GM21529 (cell line): Measurements from ENCODE around the gene SHISA7.

Experiments used
- ATAC-seq: cut with Tn5 transposase; IDR thresholded peaks from one replicate; pipeline ENCODE4 v1.9.1; 2021; ENCODE audit not compliant: unreplicated experiment

Gene SHISA7

GRCh38 chr19:55443045-55443823, at the start of gene SHISA7:
Gene SHISA7 (minus strand): TSS chr19:55443300. CDS start chr19:55442863, 437 bp downstream.
- ATAC-seq: no peak

DNA sequence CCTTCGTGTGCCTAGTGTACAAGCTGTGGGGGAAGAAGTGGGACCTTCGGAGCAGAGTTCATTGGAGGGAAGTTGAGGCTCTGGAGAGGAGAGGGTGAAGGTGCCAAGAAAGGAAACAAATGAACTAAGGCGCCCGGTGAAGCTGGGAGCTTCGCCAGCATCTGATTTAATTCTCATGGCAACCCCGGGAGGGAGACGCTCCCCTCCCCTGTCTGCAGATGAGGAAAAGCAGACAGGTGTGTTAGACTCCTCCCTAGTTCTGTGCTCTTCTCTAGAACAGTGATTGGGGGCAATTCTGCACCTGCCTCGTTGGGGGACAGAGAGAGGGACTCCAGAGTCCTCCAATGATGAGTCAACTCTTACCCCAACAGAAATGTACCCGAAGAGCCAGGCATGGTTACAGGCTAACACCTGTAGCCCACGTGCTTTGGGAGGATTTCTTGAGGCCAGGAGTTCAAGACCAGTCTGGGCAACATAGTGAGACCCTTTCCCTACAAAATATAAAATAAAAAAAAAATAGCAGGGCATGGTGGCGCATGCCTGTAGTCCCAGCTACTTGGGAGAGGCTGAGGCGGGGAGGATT, 49.4 kb upstream of the SHISA7 start:
- no peak for ATAC-seq

- ATAC-seq: no peak
These were observed 48.7 kb upstream of the SHISA7 start for GRCh38 chr19:55491546-55492360.

- ATAC-seq: no peak
These were observed 47.7 kb upstream of the SHISA7 start for GRCh38 chr19:55490478-55491432.

DNA sequence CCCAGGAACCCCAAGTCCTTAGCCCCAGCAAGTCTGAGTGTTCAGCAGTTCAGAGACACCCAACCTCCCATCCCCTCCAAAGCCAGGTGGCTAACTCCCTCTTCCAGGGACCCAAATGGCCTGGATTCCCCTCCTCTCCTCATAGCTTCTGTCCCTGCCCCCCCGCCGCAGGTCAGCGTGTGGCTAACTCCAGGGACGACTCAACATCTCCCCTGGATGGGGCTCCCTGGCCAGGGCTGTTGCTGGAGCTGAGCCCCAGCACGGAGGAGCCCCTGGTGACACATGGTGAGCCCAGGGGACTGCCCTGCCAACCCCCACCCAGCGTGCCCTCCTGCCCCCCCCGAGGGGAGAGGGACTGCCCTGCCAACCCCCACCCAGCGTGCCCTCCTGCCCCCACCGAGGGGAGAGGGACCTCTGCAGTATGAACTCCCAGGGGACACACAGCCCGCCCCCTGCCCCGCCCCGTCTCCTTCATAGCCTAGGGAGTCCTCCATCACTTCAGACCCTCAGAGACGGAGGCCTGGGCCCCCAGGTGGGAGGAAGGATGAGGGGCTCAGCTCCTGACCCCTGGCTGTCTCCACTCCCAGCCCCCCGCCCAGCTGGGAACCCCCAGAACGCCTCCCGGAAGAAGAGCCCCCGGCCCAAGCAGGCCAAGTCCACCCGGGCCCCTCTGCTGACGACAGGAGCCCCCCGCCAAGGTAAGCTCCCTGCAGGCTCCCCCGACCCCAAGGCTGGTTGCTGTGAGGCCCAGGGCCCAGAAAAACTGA, 46.8 kb upstream of the SHISA7 start:
- no peak for ATAC-seq

- ATAC-seq: no peak
These were observed 46.0 kb upstream of the SHISA7 start for GRCh38 chr19:55488986-55489710.

- ATAC-seq: no peak
These were observed 45.0 kb upstream of the SHISA7 start, which contains the start of gene SSC5D for GRCh38 chr19:55487924-55488687. Gene SSC5D (plus strand): TSS chr19:55488436. CDS start chr19:55488590, 154 bp downstream.

DNA sequence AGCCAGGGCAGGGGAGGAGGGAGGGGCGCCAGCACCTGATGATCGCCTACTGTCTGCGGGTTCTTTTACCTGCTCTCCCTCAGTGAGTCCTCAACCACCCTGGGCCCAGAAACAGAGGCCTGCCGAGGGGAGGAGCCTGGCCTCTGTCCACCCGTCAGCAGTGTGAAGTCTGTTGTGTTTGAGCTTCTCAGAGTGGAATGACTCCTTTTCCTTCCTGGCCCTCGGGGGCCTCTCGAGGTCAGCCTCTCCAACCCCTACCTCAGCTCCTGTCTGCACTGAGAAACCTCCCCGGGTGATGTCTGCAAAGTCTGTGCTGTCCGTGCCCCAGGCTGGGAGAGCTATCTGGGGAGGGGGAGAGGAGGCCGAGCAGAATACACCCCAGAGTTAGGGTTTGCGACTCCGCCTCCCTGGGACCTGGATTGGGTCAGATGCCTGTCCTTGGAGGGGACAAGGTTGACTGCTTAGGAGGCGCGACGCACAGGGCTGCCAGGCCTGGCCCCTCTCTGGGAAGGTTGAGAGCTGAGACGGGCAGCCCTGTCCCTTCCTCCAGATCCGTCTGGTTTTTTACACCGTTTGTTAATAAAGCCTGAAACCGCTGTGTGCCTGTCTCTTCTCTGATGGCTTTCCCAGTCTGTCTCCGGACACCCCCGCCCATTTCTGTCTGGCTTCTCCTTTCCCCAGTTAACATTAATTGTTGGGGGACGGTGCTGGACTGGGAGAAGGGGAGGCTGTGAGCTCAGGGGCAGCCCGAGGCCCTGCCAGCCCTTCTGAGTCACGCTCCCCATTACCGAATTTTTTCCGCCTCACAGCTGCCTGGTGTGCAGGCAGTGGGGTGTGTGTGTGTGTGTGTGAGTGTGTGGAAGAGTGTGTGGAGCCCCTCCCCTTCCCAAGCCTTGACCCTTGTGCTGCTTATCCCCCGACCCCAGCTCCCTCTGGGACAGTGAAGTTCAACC, 44.1 kb upstream of the SHISA7 start:
- ATAC-seq: no peak

DNA sequence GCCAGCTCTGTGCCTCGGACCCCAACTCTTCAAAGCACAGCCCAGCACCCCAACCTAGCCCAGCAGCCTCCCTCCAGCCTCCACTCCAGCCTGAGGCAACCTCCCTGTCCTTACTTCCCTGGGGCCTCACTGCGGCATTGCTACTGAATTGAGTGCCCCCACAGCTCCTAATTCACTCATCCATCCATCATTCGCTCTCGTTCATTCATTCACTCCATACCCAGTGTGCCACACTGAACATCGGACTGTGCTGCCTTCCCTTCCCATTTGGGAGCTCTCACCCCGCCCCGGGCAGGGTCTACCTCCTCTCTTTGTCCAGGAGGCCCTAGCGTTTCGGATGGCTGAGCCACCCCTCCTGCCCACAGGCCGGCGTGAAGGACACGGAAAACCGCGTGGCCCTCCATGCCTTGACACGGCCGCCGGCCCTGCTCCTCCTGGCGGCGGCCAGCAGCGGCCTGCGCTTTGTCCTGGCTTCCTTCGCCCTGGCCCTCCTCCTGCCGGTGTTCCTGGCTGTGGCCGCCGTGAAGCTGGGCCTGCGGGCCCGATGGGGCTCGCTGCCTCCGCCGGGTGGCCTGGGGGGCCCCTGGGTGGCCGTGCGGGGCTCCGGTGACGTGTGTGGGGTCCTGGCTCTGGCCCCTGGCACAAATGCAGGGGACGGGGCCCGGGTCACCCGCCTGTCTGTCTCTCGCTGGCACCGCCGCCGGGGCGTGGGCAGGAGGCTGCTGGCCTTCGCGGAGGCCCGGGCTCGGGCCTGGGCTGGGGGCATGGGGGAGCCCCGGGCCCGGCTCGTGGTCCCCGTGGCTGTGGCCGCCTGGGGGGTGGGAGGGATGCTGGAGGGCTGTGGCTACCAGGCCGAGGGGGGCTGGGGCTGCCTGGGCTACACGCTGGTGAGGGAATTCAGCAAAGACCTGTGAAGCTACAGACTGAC, 43.2 kb upstream of the SHISA7 start:
- ATAC-seq: no peak

GRCh38 chr19:55485439-55486011, 42.4 kb upstream of the SHISA7 start:
- ATAC-seq: no peak

DNA sequence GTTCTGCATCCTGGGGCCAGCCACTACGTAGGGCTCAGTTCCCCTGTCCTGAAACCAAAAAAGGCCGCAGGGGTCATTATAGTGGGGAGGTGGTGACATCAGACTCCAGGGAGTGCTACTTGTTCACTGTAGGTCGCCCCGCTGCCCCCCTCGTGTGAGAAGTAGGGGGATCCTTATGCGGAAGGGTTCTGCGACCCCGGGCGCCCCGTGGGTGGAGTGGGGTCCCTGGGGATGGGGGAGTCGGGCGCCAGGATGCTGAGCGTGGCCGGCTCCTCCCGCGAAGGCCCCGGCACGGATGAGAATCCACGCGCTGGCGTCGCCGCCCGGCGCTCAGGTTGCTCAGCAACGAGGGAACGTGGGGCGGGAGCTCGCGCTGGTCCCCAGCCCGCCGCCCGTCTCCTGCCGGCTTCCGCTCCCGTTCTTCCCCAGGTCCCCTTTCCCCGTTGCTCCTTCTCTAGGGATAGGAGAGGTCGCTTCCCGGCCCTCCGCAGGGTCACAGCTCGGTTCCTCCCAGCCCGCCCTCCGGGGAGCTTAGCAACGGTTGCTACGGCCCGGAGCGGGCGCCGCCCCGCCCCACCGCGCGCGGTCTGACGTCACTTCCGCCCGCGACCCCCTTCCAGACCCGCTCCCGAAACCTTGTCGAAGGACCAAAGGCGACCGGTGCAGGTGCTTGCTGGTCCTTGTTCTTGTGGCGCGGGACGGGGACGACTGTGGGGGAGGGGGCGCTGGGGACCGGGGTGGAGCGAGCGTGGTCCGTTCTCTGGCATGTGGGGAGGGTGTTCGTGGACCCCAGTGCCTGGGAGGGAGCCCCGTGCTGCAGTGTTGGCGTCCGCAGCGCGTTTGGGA, 41.7 kb upstream of the SHISA7 start, which contains the start of gene NAT14:
Gene NAT14, plus strand, starts transcription at position 596 of the 846 bp plus-strand sequence. CDS start 521 bp downstream, outside the sequence.
- ATAC-seq: peak; percentile 66

DNA sequence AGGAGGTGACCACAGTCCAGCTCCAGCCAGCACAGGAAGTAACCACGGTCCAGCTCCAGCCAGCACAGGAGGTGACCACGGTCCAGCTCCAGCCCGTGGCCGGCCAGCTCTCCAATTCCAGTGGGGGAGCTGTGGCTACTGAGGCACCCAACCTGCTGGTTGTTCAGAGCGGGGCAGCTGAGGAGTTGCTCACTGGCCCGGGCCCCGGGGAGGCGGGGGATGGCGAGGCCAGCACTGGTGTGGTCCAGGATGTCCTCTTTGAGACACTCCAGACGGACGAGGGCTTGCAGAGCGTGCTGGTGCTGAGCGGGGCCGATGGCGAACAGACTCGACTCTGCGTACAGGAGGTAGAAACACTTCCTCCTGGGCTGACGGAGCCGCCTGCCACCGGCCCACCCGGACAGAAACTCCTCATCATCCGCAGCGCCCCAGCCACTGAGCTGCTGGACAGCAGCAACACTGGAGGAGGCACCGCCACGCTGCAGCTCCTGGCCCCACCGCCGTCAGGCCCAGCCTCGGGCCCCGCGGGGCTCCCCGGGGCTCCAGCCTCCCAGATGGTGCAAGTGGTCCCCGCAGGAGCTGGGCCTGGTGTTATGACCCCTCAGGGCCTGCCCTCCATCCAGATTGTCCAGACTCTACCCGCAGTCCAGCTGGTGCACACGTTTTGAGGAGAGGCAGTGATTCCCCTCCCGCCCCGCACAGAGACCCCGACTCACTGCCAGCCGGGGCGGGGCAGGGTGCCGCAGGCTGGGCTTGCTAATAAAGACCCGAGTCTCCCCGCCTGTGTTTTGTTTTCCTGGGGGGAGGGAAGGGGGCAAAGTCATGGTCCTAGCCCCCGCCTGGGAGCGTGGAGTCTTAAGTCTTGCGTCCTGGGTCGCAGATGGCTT, 40.8 kb upstream of the SHISA7 start:
- no peak for ATAC-seq

DNA sequence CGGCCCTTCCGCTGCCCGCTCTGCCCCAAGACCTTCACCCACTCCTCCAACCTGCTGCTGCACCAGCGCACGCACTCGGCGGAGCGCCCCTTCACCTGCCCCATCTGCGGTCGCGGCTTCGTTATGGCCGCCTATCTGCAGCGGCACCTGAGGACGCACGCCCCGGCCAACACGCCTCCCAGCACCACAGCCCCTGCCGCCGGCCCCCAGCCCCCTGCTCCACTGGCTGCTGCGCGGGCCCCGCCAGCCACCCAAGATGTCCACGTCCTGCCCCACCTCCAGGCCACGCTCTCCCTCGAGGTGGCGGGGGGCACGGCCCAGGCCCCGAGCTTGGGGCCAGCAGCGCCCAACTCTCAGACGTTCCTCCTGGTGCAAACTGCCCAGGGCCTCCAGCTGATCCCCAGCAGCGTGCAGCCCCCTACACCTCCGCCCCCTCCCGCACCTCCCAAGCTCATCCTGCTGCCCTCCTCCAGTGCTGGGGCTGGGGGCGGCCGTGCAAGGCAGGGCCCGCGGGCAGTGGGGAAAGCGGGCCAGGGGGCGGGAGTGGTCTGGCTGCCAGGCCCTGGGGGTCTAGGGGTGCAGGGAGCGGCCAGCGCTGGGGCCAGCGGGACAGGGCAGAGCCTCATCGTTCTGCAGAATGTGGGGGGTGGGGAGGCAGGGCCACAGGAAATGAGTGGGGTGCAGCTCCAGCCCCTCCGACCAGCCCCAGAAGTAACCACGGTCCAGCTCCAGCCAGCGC, 40.0 kb upstream of the SHISA7 start:
- no peak for ATAC-seq
